ENCODE results near the gene MDM4.
"Not testable (repeated sequence)": the region's sequence is repeated elsewhere in the genome, so short reads cannot be mapped to it uniquely, and the experiment has no call there.

MDM4 gene, protein sequence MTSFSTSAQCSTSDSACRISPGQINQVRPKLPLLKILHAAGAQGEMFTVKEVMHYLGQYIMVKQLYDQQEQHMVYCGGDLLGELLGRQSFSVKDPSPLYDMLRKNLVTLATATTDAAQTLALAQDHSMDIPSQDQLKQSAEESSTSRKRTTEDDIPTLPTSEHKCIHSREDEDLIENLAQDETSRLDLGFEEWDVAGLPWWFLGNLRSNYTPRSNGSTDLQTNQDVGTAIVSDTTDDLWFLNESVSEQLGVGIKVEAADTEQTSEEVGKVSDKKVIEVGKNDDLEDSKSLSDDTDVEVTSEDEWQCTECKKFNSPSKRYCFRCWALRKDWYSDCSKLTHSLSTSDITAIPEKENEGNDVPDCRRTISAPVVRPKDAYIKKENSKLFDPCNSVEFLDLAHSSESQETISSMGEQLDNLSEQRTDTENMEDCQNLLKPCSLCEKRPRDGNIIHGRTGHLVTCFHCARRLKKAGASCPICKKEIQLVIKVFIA

DNA sequence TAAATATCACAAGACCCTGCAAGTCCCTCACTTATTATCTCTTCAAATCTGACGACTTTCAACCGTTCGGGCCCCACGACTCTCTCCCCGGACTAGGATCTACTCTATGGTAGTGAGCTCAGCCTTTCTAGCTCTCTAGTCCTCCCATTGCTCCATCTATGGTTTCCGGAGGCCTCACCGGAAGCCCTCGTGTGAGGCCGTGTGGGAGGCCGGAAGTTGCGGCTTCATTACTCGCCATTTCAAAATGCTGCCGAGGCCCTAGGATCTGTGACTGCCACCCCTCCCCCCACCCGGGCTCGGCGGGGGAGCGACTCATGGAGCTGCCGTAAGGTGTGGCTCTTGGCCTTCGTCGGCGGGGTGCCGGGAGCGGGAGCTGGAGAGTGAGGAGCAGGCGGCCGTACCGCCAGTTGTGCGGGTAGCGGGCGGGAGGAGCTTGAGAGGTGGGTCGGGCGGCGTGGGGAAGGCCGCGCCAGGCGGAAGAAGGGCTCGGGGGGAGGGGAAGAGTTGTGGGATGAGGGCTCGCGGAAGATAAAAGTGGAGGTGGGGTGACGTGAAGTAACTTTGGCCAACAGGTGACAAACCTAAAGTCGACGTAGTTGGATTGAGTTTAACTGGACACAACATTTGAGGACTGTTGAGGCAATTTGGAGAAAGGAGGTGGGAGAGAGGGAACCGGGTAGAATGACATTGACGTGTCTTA lies at the start of gene MDM4:
Gene MDM4 (plus strand): TSS at position 227 of the 700 bp plus-strand sequence. CDS start 9,113 bp downstream, outside the sequence.
- DNase-seq (ENCODE audit: low read depth, low spot score), result peak; percentile 95

DNA sequence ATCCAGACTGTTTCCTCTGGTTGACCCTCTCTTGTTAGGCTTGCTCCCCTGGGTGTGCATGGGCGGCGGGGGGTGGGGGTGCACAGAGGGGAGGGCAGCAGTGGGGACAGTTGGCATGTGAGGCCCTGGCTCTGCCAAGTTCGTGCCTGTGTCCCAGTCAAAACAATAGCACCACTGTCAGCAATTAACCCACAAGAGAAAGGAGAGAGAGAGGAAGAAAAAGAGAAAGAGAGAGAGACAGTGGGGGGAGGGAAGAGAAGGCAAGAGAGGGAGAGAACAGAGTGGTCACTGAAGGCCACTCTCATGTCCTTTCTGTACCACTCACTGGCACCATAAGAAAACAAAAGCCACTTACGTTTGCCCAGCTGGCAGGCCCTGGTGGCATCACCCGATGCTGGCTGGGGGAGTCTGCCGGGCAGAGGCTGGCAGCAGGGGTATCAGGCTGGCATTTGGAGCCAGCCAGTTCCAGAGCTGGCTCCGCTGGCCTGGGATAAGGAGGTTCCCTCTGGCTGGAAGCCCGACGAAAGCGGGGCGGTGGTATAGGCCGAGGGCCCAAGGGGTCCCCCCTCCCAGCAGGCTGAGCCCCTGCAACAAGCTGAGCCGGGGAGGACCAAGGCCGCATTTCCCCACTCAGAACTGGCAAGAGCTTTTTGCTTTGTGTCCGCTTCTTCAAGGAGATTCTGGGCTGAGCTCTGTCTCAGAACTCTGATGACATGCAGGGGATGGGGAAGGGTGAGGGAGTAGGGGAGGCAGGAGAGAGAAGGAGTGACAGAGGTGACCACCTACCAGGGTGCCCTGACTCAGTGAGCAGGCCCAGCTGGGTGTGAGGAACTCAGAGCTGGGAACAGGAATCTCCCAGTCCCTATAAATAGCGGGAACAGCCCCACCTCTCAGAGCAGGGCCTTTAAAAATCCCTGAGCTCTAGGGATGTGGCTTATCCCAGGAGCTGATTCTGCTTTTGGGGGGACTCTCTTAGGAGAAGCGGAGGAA lies 49.5 kb upstream of the MDM4 start:
- no peak for DNase-seq (ENCODE audit: low read depth, low spot score)

DNA sequence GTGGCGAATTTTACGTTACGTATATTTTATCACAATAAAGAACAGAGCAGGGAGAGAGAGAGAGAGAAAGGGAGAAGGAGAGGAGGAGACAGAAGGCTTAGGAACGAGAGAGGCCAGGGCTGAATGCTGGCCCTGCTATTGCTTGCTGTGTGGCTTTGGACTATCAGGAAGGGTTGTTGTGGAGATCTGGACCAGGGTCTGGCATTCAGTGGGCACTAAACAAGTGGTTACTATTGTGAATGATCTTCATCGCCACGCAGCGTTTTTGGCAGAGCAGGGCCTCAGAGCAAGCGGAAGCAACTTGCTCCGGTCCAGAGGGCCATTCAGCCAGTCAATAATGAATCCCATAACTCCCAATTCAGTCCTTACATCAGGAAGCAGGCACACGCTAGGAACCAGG lies 48.0 kb upstream of the MDM4 start:
- DNase-seq (ENCODE audit: low read depth, low spot score), result no peak

DNA sequence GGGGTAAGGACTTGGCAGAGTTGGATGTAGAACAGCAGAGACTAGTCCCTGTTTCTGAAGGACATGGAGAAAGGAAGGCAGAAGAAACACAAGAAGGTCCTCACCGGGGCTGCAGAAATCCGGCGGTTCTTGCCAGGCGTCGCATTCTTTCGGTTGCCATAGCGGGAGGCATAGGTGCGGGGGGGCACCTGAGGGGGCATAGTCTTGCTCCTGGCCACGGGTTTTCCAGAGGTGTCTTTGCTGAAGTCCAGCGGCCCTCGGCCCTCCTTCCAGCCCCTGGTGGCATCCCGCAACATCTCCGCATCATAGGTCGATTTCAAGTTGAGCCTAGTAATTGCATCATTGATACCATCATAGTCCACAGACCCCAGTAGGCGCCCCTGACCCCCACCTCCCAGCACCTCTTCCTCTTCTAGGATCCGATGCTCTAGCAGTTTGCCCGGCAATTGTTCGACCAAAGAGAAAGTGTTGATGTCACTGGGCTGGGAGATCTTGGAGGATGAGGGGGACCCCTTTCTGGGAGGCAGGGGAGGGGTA lies 47.4 kb upstream of the MDM4 start:
- DNase-seq (ENCODE audit: low read depth, low spot score), result no peak

DNA sequence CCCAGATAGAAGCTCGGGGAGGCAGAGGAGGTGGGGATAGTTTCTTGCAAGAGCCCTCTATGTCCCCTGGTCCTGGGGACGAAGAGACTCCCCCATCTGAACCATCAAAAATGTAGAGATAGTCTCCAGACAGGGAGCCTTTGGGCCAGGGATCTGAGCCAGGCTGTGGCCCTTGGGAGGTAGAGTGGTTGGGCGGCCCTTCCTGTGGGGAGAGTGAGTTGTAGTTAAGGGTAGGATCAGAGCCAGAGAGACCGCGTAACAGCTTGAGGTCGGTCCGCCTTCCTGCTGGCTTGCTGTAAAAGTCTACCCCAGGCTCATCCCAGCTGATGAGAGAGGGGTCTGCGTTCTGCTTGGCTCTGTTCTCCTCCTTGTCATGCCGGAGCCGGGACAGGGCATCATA lies 46.9 kb upstream of the MDM4 start:
- no peak for DNase-seq (ENCODE audit: low read depth, low spot score)

DNA sequence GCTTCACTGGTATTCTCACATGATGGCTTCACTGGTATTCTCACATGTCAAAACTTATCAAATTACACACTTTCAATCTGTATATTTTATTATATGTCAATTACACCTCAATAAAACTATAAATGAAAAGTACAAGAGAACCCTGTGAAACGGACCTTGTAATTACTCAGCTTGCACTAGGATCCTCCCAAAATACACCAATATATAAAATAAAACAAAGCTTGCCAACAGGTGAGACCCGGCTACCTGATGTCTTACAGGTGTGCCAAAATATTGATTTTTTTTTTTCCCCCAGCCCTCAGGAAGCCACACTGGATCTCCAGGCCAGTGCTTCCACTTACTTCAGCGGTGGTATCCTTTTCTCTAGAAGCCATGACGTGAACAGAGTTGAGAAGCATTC lies 44.5 kb upstream of the MDM4 start:
- no peak for DNase-seq (ENCODE audit: low read depth, low spot score)

DNA sequence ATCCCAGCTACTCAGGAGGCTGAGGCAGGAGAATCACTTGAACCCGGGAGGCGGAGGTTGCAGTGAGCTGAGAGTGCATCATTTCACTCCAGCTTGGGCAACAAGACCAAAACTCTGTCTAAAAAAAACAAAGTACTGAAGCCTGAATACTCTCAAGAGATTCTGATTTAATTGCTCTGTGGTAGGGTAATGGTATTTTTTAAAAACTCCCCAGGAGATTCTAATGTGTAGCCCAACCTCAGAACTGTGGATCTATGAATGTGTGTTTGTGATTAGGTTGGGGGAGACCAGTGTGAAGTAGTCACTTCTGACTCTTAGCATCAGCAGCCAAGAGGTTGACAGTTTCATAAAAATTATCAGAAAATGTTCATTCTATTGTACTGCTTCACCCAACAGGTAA lies 43.5 kb upstream of the MDM4 start:
- DNase-seq (ENCODE audit: low read depth, low spot score), result no peak

DNA sequence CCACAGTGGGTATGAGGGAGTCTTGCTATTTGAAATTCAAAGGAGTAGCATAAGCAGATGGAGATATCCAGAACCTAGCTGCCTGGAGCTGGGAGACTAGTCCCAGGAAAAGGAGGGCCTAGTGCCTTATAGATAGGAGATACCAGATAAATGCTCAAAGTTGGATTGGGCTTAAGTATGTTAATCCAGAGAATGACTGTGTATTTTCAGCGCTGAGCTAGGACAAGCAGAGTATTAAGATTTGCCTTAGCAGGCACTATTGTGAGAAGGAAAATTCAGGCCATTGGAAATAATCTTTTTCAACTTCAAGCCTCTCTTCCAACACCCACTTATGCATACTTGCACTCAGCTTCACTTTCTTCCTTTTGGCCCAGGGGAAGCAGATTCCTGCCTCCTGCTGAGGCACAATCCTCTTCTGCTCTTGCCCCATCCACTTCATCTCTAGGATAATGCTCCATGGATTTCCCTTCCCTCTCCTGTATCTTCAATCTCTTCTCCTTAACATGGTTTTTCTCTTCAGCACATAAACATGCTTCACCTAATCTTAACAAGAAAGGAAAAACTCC lies 42.7 kb upstream of the MDM4 start:
- DNase-seq (ENCODE audit: low read depth, low spot score), result no peak

DNA sequence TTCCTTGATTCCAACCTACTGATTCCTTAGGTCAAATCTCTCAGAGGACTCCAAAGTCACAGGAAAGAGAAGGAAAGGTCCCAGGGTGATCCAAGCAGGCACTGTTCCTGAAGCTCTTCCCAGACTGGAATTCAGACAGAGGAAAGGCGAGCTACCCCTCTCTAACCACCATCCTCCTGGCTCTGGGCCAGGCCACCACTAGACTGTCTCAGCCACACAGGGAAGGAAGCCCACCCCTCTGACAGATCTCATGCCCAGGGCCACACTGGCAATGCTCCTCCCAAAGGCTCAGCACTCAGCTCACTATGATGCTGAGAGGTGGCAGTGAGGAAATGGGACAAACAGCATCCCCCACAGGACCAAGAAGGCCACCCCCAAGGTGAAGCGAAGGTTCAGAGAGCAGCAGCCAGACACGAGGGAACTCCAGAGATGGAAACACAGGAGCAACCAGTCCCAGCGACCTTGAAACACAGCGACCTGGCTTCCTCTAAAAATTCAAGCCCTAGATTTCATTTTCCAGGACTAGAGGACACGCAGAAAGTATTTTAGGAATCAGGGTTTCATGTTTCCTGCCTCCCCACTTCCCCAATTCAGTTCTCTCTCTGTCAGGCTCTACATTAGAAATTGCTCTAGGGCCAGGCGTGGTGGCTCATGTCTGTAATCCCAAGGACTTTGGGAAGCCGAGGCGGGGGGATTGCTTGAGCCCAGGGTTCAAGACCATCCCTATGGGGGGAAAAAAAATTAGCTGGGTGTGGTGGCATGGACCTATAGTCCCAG lies 40.4 kb upstream of the MDM4 start:
- DNase-seq (ENCODE audit: low read depth, low spot score), result no peak

DNA sequence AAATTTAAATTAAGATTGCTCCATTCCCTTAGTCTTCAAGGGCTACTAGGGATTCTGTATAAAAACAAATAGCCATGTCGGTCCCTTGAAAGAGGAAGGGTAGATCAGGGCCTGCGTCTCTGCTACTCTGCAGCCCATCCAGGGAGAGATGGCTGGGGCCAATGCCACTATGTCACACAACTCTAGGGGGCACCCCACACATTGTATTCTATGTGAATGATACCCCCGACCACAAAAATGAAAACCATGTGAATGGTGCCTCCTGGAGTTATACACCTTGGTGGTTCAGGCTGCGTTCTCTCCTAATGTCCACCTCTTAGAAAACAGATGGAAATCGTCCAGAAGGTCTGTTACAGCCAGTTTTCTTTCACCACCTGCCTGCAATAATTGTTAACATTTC lies 39.6 kb upstream of the MDM4 start:
- no peak for DNase-seq (ENCODE audit: low read depth, low spot score)

DNA sequence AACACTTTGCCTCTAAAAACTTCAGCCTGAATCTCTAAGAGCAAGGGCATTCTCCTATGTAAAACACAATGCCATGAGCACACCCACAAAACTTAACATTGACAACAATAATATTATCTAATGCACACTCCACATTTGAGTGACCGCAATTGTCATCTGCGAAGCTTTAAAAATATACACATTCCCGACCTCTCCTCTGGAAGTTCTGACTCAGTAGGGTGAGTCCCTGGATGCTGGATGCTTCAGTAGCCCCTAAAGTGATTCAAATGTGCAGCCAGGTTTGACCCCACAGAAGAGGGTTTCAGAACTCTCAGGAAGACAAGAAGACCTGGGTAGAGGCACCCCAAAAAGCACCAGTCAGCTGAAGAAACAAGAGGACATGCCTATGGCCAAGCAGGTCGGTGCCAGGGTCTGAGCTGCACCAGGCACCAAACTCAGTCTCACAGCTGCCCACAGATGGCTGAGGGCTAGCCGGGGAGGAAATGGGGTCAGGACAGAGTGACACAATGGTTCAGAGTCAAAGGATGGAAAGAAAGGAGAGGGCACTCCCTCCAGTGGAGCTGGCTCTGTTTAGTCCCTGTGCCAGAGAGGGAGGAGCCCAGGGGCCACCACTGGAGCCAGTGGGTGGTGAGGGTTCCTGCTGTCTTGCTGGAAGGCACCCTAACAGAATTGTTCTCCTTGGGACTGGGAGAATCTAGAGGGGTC lies 39.0 kb upstream of the MDM4 start:
- no peak for DNase-seq (ENCODE audit: low read depth, low spot score)

DNA sequence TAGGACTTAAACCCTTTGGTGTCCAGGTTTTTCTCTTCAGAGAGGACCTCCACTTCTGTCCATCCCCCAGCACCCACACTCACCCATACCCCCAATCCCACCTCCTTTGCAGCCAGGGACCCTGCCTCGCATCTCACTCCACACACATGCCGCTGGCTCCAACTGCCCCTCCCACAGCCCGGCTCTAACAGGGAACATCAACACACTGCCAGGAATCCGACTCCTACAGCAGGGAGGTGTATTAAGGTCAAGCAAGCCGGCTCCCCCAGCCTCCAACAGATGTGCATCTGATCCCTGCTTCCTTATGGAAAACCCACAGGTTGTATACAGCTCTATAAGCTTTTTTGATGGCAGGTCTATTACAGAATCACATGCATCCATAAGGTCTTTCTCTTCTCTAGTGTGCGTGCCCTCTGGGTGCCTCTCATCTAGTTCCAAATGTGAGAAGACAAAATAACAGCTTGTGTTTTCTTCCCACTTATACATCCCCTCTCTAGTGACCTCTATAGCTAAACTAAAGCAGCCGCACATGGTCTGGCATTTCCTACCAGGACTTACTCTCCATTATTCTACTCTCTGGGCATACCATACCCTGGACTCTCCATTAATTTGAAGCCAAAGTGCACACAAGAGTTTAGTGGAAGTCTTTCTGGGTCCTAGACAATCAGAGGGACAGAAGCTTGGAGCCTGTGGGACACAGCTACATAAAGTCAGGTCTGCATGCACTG lies 37.9 kb upstream of the MDM4 start:
- no peak for DNase-seq (ENCODE audit: low read depth, low spot score)

DNA sequence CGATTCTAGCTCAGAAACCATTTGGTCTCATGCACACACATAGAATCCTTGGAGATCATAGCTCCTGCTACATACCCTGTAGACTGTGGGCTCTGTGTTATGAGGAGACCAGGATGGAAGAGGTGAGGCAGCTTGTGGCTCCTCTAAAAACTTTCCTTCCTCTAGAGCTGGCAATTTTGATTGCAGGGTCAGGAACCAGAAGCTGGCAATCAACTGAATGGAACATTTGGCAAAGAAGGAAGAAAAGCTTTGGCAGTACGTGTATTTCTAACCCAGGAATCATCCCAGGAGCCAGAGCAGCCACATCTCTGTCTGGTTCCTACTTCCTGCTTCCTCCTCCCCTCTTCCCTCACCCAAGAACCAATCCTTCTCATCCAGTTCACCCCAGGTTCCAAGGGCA lies 37.3 kb upstream of the MDM4 start:
- no peak for DNase-seq (ENCODE audit: low read depth, low spot score)

DNA sequence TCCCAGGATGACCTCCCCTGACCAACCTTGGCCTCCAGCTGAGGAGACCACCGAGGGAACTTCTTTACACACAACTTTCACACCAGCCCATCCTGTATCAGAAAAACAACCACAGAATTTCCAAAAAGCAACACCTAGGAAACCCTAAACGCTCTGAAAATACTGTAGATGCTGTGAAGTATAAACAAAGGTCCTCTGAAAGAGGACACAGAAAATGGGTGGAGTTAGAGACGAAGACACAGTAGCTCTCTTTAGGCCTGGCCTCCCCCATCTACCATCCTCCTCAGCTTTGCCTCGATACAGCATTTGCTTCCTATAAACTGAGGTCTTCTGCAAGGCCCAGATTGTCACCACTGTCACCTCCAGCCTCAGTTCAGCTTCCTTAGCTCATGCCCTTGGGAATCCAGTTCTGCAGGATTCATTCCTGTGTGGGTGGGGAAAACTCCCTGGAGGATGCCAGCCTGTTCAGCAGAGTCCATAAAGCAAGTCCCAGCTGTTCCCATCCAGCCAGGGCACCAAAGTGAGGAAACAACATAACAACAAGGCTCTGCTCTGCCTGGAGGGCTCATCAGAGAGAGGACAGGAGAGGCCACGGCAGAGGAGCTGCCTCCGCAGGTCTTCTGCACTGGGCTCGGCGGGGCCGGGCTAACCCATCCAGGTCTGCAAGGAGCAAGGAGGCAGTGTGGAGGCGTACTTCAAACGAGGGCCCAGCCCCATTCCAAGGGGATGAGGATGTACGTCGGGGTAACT lies 36.6 kb upstream of the MDM4 start:
- no peak for DNase-seq (ENCODE audit: low read depth, low spot score)

DNA sequence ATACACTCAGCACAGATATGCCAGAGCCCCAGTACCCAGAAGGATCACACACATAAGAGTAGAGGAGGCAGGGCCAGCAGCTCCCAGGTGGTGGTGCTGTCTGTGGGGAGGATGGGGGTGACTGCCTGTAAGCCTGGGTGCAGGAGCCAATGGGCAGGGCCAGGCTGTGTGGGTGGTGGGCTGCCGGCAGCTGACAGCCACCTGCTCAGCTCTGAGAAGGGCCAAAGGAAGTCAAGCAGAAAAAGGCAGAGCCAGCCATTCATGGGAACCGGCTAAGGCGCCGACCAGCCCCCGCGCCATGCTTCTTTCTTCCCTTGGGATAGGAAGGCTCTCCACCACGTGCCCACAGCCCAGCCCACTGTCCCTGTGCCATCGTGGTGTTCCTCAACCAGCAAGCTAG lies 35.7 kb upstream of the MDM4 start:
- DNase-seq (ENCODE audit: low read depth, low spot score), result no peak

DNA sequence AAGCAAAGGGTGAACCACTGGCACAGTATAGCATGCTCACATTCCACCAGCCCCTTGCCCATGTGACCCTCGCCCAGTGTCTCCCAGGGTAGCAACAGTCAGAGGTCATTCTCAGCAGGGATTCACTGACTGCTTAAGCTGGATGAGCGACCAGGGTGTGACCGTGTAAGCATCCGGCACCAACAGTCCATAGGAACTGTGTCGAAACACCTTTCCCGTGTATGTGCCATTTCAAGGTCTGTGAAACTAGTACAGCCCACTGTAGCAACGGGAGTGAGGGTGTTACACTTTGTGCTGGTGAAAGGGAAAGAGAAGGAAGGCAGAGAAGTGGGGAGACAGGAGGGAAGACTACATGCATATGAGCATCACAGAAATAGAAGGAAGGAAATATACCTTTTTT lies 32.4 kb upstream of the MDM4 start:
- DNase-seq (ENCODE audit: low read depth, low spot score), result no peak

DNA sequence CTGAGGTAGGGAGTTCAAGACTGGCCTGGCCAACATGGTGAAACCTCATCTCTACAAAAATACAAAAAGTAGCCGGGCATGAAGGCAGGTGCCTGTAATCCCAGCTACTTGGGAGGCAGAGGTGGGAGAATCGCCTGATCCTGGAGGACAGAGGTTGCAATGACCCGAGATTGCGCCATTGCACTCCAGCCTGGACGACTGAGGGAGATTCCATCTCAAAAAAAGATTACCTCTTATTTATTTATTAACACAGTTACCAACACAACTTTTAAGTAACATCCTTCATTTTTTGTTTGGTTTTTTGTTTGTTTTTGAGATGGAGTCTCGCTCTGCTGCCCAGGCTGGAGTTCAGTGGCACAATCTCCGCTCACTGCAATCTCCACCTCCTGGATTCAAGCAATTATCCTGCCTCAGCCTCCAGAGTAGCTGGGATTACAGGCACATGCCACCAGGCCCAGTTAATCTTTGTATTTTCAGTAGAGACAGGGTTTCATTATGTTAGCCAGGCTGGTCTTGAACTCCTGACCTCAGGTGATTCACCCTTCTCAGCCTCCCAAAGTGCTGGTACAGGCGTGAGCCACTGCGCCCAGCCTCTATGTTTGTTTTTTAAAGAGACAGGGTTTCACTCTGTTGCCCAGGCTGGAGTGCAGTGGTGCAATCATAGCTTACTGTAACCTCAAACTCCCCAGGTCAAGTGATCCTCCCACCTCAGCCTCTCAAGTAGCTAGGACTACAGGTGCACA lies 29.5 kb upstream of the MDM4 start:
- DNase-seq (ENCODE audit: low read depth, low spot score), result not testable (repeated sequence)

DNA sequence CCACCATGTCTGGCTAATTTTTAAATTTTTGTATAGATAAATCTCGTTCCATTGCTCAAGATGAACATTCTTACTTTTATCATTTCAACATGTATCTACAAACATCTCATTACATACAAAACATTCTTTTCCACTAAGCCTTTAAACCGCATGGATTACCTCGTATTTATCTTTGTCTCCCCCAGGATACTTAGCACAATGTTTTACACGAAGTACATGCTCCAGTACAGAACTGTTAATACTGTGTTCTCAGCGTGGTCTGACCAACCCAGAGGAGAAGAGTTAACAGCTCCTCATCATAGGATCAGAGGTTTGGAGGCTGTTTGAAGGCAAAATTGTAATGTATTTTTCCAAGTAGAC lies 29.0 kb upstream of the MDM4 start:
- DNase-seq (ENCODE audit: low read depth, low spot score), result no peak
